ENCODE measurements around the gene TMEM132C. TPM values are rescaled to one million over a fixed set of nuclear protein-coding genes. Genes with fewer than 3 reads are reported as not detected.

TMEM132C gene
- polyA plus RNA-seq, 1 of the 3 experiments (the other 2 are of a cell fraction), result not detected

- Histone ChIP-seq H3K27ac (ENCODE audit: low read depth in 2 of 2, low read length in 1 of 2) (no peak overlapping the region), H3K9ac (no peak overlapping the region), H3K79me2 (ENCODE audit: insufficient read depth) (no peaks in the 10 kb centered on the region), H3K9me3 (no peaks in the 10 kb centered on the region), H3K4me2 (no peak overlapping the region), H3K4me1 (ENCODE audit: control insufficient read depth in 1 of 2, insufficient read depth in 2 of 2, low read depth in 1 of 2, low read length in 1 of 2) (no peaks in the 10 kb centered on the region), H4K20me1 (ENCODE audit: insufficient read depth) (no peaks in the 10 kb centered on the region), H3F3A (replicated peaks; ENCODE audit: insufficient read depth) (no peaks in the 10 kb centered on the region), H3K27me3 (ENCODE audit: insufficient read depth) (no peaks in the 10 kb centered on the region), H3K36me3 (replicated peaks in 1 of 2; ENCODE audit: control insufficient read depth in 1 of 2, insufficient read depth in 2 of 2, low read length in 1 of 2) (no peaks in the 10 kb centered on the region), H3K4me3 (ENCODE audit: low read depth in 2 of 2, low read length in 1 of 2) (no peak overlapping the region), H2AFZ (ENCODE audit: low read depth) (no peak overlapping the region), H3K9me2 (no peaks in the 10 kb centered on the region)
- ChIA-PET POLR2A (no interaction called here), CTCF (no interaction called here)
- DNase-seq, result no peak
- WGBS (ENCODE audit: low lambda C conversion rate), result 12% methylated on average over 4 of the region's 4 CpGs
- TF ChIP-seq POLR2AphosphoS5 (IDR thresholded peaks at IDR 0.05; ENCODE audit: low read depth, low read length), result no peak
- no peak for TF ChIP-seq NRF1 (IDR thresholded peaks at IDR 0.05; ENCODE audit: low read depth, low read length)
- no peak for TF ChIP-seq TEAD4 (IDR thresholded peaks at IDR 0.05; ENCODE audit: borderline replicate concordance, insufficient read depth)
- no peak for TF ChIP-seq RFX5 (IDR thresholded peaks at IDR 0.05; ENCODE audit: low read length)
- no peak for TF ChIP-seq EP300 (IDR thresholded peaks at IDR 0.05; ENCODE audit: borderline replicate concordance in 1 of 2, low read depth in 1 of 2, low read length in 1 of 2)
- TF ChIP-seq CTCF (IDR thresholded peaks at IDR 0.05), result no peak
- no peak for TF ChIP-seq CHD2 (IDR thresholded peaks at IDR 0.05; ENCODE audit: low read length, partially characterized antibody)
- TF ChIP-seq JUND (IDR thresholded peaks at IDR 0.05), result no peak
- TF ChIP-seq TCF12 (IDR thresholded peaks at IDR 0.05), result no peak
- TF ChIP-seq GATA2 (CRISPR knock-in tag; IDR thresholded peaks at IDR 0.05), result no peak
- no peak for TF ChIP-seq YY1 (IDR thresholded peaks at IDR 0.05; ENCODE audit: low read depth)
- TF ChIP-seq USF2 (IDR thresholded peaks at IDR 0.05; ENCODE audit: borderline replicate concordance, low read depth, low read length), result no peak
- TF ChIP-seq NFIC (IDR thresholded peaks at IDR 0.05; ENCODE audit: borderline replicate concordance), result no peak
- TF ChIP-seq FOXJ3 (CRISPR knock-in tag; IDR thresholded peaks at IDR 0.05), result no peak
- TF ChIP-seq MEF2A (IDR thresholded peaks at IDR 0.05; ENCODE audit: borderline replicate concordance, low read depth), result no peak
- TF ChIP-seq MAX (IDR thresholded peaks at IDR 0.05; ENCODE audit: low read depth), result no peak
- no peak for TF ChIP-seq RCOR1 (IDR thresholded peaks at IDR 0.05; ENCODE audit: low read length)
Observed at GRCh38 chr12:128573907-128574306, 306.9 kb downstream of the TMEM132C start.

DNA sequence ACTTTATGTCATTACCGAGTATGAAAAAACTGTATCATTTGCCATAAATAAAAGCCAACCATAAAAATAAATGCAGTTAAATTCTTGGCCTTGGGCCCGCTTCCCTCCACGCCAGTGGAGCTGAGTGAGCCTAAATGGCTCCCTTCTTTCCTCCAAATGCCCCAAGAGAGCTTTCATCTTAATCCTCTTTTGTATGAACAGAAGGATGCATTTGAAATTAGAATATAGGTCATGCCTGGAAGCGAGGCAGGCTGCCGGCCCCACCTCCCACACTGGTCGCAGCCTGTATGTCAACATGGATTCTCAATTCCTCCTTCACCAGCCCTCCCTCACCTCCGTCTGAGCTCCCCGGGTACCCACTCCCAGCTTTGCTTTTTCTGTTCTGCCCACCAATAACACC is 311.1 kb downstream of the TMEM132C start:
- no peaks in the 10 kb centered on the region for H3K4me1 ChIP-seq (ENCODE audit: control insufficient read depth in 1 of 2, insufficient read depth in 2 of 2, low read depth in 1 of 2, low read length in 1 of 2)
- no peaks in the 10 kb centered on the region for H3K9me3 ChIP-seq
- H3K9me2 ChIP-seq, result no peaks in the 10 kb centered on the region
- DNase-seq, result no peak
- H3K27ac ChIP-seq (ENCODE audit: low read depth in 2 of 2, low read length in 1 of 2), result no peak overlapping the region
- CTCF ChIA-PET, result interaction anchor here (1.4 kb wide), 1 partner anchor 319 kb away, joined by 5 read pairs; no protein-coding TSS in a partner anchor
- no peaks in the 10 kb centered on the region for H3K27me3 ChIP-seq (ENCODE audit: insufficient read depth)
- POLR2A ChIA-PET, result no interaction called here
- no peak overlapping the region for H3K4me3 ChIP-seq (ENCODE audit: low read depth in 2 of 2, low read length in 1 of 2)
- H3K79me2 ChIP-seq (ENCODE audit: insufficient read depth), result no peaks in the 10 kb centered on the region
- H3K9ac ChIP-seq, result no peak overlapping the region
- TF ChIP-seq NRF1 (IDR thresholded peaks at IDR 0.05; ENCODE audit: low read depth, low read length) (no peak), POLR2AphosphoS5 (IDR thresholded peaks at IDR 0.05; ENCODE audit: low read depth, low read length) (no peak), CHD2 (IDR thresholded peaks at IDR 0.05; ENCODE audit: low read length, partially characterized antibody) (no peak)
- H3K4me2 ChIP-seq, result no peak overlapping the region
- no peaks in the 10 kb centered on the region for H4K20me1 ChIP-seq (ENCODE audit: insufficient read depth)
- H3F3A ChIP-seq (replicated peaks; ENCODE audit: insufficient read depth), result no peaks in the 10 kb centered on the region
- H3K36me3 ChIP-seq (replicated peaks in 1 of 2; ENCODE audit: control insufficient read depth in 1 of 2, insufficient read depth in 2 of 2, low read length in 1 of 2), result no peaks in the 10 kb centered on the region
- no peak overlapping the region for H2AFZ ChIP-seq (ENCODE audit: low read depth)
- 40% methylated on average over 8 of the region's 8 CpGs for WGBS (ENCODE audit: low lambda C conversion rate)

Data from SK-N-SH (cell line).